ENCODE measurements around the gene COQ10A.

COQ10A gene

DNA sequence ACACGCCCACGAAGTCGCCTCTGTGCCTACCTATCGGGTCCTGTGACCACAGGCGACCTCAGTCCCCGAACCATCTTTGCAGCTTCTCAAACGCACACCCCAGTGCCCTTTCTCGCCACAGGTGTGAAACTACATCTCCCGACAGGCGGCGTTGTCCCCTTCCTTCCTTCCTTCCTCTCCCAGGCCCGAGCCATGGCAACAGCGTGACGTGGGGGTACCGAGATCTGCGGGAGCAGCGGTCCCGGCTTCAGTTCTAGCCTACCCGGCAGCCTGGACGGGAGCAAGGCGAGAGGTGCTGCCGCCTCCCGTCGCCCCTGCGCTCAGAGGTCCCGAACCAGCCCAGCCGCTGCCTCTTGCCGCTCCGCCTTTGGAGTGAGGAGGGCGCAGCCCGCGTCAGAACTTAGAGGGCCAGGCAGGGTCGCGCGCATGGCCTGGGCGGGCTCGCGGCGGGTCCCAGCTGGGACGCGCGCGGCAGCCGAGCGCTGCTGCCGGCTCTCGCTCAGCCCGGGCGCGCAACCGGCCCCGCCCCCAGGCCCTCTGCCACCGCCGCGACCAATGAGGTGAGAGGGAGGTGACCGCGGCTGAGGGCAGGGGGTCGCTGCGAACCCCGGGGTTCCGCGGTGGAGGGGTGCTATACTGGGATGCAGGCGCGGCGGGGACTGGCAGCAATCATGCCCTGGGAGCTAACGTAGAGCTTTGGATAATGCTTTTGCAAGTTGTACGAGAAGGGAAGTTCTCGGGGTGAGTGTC, at the start of gene COQ10A:
TSS of gene COQ10A (plus strand) at position 250 of the 750 bp plus-strand sequence. CDS start at position 427, 177 bp downstream.
- peak; percentile 77 for DNase-seq

DNA sequence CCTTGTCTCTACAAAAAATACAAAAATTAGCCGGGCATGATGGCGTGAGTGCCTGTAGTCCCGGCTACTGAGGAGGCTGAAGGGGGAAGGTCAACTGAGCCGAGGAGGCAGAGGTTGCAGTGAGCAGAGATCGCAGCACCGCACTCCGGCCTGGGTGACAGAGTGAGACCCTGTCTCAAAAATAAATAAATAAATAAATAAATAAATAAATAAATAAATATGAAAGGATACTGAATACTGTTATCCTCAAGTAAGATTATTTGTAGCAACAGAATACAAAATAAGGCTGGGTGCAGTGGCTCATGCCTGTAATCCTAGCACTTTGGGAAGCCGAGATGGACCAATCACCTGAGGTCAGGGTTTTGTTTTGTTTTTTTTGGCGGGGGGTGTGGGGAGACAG, 46.9 kb upstream of the COQ10A start:
- DNase-seq: no peak

DNA sequence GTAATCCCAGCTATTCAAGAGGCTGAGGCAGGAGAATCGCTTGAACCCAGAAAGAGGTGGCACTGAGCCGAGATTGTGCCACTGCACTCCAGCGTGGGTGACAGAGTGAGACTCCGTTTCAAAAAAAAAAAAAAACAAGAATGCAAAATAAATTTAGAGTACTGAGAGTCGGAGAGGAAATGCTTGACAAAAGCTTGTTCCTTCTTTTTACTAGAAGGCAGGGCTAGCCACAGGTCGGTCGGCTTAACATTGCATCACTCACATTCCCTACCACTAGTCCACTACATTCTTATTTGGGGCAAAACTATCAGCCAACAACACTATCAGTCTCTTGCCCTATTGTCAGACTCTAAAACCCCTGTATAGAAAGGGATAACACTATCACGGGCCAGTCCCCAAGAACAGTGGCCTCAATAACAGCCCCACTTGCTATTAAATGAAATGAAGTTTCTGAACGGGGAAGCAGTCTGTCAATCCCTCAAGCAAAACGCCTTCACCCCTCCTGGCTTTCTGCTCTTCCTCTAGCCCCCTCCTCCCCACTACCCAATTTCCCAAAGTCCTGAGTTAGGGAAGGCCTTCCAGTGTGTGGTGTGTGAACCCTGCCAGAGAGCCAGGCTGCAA, 46.0 kb upstream of the COQ10A start:
- DNase-seq: no peak

DNA sequence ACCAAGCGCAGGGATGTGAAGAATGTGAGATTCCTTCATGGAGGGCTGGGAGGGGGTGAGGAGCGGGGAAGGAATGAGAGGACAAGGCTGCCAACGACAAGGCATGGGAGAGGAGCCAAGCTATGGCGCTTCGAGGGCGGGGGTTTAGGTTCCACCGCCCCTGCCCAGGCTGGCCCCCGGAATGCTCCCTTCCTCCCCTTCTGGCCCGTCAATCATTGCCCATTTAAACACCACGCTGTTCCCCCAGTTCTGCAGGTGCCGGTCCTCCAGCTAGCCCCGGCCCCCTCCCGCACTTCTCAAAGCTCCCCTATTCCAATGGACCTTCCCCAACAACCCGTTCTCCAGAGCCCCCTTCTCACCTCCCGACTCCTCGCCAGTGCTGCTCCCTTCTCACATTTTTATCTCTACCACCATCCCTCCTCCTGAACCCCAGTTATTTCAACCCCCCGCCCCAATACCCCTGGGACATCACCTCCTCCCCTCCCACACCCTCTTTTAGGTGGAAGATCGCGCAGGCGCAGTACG, 45.4 kb upstream of the COQ10A start:
- DNase-seq: no peak

DNA sequence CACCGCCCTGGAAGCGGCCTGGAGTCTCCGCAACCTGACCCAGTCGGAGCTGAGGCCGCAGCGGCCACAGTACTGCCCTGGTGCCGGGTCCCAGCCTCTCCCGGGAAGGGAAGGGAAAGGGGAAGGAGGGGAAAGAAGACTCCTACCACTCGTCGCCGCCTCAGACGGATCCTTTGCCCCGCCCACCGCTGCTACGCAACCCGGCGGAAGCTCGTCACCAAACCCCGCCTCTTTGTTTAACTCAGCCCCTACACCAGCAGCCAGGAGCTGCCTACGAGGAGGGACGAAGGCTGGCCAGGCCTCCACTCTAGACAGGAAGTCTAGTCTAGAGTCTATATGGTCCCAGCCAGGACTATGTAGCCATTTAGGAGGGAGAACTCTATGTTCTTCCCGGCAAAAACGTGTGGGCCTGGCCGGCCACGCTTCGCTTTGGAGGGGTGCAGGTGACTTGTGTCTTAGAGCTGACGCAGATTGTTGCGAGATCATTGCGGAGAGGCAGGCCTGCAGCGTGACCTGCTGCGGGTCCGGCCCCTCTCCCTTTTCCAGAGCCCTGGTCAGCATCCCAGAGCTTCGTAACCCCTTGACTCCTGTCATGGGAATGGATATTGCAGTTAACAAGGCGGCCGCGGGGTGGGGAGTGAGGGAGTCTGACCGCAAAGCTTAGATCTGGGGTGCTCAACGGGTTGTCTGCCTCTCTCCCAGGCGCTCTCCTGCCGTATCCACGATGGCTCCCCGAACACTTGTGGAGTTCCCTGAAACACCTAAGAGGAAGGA, 44.8 kb upstream of the COQ10A start, which contains the start of gene RNF41:
TSS of gene RNF41 (minus strand) at position 166 of the 774 bp plus-strand sequence. CDS start 7,875 bp downstream, outside the sequence.
- peak; percentile 88 for DNase-seq

DNA sequence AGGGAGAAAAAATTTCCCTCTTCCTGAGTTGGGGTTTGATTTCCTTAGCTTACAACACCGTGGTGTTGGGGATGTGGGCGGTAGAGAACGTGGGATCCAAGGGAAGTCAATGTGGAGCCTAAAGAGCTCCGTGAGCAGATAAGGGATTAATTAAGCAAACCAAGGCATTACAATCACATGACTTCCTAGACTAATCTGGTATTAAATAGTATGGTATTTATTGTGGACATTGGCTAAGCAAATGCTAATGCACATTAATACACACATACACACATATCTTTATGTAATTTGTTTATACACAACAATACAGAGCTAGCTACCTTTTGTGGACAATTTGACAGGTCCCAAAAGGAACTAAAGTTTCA, 44.2 kb upstream of the COQ10A start:
- no peak for DNase-seq

DNA sequence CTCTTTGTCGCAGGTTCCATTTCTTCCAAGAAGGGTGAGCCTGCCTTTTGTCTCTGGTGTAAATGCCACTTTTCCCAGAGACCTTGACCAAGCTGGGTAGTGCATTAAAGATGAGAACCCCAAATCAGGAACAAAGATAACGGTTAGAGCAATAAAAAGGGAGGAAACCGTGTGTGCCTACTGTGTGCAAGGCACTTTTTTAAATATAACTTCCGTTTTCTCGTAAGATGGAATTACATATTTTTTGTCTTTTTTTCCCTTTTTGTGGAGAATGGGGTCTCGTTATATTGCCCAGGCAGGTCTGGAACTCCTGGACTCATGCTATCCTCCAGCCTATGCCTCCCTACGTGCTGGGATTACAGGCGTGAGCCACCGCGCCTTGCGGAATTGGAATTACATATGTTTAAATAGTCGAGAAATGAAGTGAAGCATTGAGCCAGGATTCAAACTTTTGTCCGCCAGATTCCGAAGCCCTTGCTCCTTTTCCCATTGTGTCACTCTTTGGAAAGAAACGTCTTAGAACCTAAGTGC, 43.1 kb upstream of the COQ10A start:
- DNase-seq: no peak

DNA sequence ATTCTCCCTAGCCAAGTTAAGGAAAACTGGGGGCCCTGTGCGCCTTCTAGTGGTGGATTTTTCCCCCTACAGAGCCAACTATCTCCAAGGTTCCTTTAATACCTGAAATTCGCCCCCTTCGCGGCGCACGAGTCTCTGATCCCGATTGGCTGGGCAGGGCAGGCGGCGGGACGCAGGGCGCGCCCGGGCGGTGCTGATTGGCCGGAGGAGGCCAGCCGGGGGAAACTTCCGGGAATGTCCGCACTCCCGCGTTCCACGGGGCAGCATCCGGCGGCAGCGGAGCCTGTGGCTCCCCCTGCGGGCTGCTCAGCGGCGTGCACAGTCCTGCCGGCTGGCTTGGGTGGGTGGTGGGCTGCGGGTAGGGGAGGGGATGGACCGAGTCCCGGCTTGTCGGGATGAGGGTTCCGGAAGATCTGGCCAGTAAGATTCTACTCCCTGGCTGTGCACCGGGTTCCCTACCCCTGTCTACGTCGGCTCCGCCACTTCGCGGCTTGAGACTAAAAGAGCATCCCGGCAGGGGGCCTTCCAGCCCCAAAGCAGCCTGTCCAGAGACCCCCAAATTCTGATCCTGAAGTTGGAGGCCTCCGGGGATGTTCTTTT, 42.5 kb upstream of the COQ10A start, which contains the start of gene NABP2:
TSS of gene NABP2 (plus strand) at position 241 of the 600 bp plus-strand sequence. CDS start 515 bp downstream, outside the sequence.
- DNase-seq: peak; percentile 93

DNA sequence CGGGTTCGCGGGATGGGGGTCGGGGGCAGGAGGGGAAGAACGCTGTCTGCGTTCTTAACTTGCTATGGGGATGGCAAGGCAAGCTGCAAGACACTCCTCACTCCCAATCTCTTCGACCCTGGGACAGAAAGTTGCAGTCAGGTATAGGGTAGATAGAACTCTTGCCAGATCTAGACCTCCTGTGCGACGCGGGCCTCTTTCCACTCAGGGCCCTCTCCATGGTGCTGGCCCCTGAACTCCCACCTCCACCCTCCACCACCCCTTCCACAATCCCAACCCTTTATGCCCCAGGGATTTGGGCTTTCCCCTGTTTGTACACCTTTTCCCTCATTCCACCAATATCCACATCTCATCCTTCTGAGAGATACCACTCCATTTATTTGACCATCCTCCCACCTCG, 41.8 kb upstream of the COQ10A start:
- no peak for DNase-seq

DNA sequence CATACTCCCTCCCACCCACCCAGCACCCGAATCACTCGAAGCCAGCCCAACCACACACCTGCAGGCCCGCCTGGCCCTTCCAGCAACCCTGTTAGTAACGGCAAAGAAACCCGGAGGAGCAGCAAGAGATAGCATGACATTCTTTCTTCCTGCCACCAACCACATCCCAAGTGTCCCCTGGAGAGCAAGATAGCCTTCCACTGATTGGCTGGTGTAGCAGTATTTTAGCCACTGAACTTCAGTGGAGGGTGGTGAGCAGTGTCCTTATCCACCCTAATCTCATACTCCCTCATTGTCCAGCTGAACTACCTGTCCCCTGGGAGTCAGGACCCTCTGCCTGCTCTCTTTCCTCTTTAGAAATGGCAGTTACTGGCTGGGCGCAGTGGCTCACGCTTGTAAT, 37.7 kb upstream of the COQ10A start:
- no peak for DNase-seq

DNA sequence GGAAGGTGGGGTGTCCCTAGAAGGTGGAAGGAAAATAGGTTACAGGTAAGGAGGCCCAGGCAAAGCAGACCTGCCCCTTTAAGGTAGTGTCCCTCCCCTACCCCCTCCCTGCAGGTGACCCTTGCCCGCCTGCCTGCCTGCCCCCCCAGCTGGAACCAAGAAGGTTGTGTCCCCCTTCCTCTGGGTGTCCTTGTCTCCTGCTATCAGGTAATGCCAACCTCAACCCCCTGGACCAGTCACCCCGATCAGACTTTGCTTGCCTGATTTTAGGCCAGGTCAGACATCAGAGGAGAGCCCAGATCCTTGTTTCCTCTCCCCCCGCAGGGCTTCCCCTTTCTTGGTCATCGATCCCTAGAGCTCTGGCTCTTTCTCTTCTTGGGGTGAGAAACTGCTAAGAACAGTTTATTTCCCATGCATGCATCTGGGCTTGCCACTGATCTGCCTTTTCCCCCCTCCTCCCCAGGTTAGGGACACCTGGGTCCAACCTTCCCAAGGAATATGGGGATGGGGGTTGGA, 36.8 kb upstream of the COQ10A start, which contains the start of gene SLC39A5:
TSS of gene SLC39A5 (plus strand) at position 136 of the 516 bp plus-strand sequence. CDS start 1,224 bp downstream, outside the sequence.
- no peak for DNase-seq

DNA sequence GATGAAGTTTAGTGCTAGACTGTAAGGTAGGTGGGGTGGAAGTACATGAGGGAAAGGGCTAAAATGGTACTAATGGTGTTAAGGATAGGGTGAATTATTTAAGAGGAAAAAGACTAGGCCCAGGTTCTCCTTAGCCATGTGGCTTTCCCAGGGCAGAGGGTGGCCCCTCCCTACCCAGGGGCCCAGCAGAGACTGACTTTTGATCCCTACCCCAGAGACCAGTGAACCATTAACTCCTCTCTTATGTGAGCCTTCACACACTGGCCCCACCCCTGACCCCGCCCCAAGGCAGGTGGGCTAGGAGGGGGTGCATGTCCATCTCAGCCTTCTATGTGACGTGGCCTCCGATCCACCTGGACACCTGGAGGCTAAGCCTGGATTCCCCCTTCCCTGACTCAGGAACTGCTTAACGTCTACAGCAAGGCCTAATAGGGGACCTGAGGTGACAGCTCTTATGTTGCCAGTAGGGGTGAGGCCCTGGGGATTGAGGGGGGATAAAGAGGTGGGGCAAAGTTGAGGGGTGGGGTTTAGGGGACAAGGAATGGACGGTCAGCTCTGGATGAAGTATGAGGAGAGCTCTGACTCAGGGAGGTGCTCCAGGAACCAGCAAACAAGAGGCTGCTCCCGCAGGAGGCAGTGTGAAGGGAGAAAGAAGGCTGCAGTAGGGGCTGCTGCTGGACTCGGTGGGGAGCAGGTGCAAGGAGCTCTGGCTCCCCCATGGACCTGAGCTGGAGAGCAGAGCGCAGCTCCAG, 36.1 kb upstream of the COQ10A start:
- DNase-seq: no peak

DNA sequence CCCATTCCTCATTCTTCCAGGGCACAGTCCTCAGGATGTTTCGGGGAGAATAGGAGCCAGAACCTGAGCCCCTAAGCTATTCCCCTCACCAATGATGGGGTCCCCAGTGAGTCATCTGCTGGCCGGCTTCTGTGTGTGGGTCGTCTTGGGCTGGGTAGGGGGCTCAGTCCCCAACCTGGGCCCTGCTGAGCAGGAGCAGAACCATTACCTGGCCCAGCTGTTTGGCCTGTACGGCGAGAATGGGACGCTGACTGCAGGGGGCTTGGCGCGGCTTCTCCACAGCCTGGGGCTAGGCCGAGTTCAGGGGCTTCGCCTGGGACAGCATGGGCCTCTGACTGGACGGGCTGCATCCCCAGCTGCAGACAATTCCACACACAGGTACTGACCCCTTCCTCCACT, 35.6 kb upstream of the COQ10A start:
- no peak for DNase-seq

DNA sequence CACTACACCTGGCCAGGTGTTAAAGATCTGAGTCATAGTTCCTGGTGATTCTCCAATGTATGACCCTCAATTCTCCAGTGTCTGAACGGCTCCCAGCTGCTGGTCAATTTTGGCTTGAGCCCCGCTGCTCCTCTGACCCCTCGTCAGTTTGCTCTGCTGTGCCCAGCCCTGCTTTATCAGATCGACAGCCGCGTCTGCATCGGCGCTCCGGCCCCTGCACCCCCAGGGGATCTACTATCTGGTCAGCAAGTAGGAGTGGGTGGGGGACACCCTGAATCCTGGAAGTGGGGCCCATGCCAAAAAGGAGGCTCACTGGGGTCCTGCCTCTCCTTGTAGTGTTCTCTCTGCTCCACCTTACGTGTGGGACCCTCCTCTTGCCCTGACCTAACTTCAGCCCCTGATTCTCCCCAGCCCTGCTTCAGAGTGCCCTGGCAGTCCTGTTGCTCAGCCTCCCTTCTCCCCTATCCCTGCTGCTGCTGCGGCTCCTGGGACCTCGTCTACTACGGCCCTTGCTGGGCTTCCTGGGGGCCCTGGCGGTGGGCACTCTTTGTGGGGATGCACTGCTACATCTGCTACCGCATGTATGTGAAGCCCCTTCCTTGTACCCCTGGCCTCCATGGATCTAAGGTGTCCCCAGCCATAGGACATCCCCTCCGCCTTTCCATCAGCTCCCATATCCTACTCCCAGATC, 31.9 kb upstream of the COQ10A start:
- no peak for DNase-seq

DNA sequence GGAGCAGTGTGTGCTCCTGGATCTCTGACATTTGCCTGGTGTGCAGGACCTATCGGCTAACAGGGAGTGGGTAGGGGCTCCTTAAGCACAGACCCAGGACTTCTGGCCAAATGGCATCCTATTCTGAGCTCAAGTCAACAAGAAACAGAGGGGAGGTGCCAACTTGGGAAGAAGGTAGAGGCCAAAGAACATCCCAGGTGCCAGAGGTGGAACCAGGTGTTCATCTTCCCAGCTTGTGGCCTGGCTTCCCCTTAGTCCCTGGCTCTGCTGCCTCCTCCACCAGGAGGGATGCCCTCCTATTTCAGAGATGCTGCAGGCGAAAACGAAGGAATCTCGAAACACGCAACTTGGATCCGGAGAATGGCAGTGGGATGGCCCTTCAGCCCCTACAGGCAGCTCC, 30.7 kb upstream of the COQ10A start:
- no peak for DNase-seq

DNA sequence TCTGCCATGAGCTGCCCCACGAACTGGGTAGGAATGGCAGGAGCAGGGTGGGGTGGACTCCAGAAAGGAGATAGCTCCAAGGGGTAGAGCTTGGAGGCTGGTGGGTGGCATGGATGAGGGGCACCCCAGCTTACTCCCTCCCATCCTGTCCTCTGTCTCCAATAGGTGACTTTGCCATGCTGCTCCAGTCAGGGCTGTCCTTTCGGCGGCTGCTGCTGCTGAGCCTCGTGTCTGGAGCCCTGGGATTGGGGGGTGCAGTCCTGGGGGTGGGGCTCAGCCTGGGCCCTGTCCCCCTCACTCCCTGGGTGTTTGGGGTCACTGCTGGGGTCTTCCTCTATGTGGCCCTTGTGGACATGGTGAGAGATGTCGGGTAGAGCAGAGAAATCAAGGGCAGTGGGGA, 29.8 kb upstream of the COQ10A start:
- no peak for DNase-seq

DNA sequence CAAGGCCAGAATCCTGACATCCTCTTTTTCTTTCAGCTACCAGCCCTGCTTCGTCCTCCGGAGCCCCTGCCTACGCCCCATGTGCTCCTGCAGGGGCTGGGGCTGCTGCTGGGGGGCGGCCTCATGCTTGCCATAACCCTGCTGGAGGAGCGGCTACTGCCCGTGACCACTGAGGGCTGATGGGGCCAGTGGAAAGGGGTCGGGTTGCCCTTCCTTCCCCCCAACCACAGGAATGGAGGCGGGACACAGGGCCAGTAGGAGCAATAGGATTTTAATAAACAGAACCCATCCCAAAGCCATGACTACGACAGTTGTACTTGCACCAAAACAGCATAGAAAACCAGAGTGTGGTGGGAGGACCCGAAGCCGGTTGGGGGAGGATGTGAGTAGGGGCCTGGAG, 29.2 kb upstream of the COQ10A start:
- DNase-seq: no peak

DNA sequence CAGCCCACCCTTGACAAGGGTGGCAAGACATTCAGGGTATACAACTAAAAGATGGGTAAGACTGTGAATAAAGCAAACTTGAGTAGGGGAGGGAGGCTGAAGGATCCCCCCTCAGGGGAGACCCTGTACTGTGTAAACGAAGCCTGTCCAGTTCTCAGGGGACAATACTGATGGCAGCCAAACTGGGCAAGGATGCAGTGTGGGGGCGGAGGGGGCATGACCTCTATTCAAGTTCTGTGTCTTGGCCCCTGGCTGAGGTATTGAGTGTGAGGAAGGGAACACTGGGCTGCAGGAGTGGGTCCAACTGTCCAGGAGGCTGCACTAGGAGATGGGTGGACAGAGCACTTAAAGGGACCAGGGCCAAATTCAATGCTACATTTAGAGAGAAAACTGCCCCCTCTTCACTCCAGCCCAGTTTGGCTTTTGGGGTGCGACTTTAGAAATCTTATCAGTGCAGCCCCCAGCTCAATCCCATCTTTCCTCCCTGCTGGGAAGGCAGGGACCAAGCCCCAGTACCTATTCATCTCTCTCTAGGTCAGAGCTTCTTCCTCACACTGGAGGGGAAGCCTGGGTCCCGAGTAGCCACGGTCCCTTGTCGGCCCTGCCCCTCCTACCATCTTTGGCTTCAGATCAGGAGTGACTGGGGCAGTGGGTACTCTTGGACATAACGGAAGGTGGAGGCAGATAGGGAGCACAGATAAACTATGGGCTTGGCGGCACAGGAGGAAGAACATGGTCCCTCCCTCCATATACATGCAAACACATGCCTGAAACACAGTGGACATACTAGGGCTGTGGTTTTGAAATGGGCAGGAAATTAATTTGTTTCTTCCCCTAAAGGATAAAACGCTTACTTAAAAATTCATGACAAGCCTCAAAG, 25.1 kb upstream of the COQ10A start:
- no peak for DNase-seq

DNA sequence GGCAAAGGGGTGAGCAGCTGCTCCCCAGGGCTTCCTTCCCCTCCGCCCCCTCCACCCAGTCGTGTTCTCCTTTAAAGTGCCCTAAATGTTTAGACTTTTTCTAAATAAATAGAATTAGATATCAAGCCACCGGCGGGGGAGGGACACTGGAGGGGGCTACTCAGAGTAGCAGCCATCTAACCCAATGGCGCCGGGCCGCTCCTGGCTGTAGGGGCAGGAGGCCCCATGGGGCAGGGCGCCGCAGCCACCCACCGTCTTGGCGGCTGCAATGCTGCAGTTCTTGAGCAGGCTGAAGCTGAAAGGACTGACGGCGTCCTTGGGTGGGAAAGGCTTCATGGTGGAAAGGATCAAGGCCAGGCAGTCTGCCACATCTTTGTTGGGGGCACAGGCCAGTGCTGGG, 23.8 kb upstream of the COQ10A start:
- DNase-seq: no peak

DNA sequence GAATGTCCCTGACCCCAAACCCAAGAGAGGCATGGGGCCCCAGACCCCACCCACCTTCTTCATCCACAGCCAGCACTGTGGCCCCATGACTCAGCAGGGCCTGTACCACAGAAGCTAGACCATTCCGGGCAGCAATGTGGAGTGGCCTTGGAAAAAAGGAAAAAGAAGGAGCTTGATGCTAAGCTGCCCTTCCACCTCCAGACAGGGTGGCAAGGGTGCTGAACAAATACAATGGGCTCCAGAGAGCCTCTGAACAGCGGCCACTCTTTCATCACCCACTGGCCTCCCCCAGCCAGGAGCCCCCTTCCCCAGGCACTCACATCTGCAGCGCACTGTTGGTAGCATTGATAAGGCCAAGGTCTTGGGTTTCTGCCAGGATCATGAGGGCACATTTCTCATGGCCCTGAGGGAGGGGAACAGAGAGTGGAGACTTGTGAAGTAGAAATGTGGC, 23.0 kb upstream of the COQ10A start:
- no peak for DNase-seq

Data from stimulated activated CD4-positive, alpha-beta T cell treated with anti-CD3 and anti-CD28 coated beads, Interleukin-12 subunit alpha, Interleukin-12 subunit beta, amount 100 ng/mL, for 4 hours (primary cell).